ENCODE results near the gene KCNQ1. TPM values are rescaled to one million over a fixed set of nuclear protein-coding genes. Genes with fewer than 3 reads are reported as not detected.

The KCNQ1 gene
- total and polyA plus RNA-seq, 4 donors, result 15.4 to 41.7 (median 26.2) TPM

DNA sequence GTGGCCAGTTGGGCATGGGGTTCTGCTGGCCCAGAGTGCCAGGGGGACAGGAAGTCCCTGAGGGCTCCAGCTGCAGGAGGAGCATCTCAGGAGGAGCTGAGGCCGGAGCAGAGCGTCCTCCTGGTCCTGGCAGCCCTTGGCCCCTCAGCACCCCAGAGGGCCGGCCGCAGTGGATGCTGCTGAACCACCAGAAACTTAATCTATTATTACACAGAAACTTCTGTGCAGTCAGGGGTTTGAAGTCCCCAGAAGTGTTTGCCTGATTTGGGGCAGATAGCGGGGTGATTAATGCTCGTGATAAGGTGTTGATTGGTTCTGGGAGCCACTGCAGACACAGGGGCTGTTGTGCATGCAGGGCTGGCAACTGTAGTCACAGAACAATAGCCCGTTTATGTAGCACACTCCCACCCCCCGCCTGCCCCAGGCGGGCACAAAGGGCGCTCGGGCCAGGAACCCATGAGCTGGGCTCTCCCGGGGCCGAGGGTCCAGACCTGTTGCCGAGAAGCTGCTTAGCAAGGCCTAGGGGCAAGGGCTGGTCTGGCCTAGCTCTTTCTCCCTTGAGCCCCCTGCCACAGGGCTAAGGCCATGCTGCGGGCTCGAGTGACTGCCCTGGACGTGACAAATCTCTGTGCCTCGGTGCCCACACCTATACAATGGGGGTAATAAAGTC, 284.0 kb downstream of the KCNQ1 start:
- Histone ChIP-seq H3K27me3 (ENCODE audit: control insufficient read depth in 3 of 3, insufficient read depth in 3 of 3, low read length in 2 of 3) (no peaks in the 10 kb centered on the region), H3K27ac (ENCODE audit: low read depth in 1 of 2, low read length in 1 of 2) (no peak overlapping the region), H3K4me3 (no peak overlapping the region), H3K9ac (ENCODE audit: insufficient read depth in 1 of 2, low read length in 2 of 2) (no peak overlapping the region), H3K36me3 (ENCODE audit: control insufficient read depth in 4 of 4, insufficient read depth in 4 of 4, low read length in 4 of 4) (no peaks in the 10 kb centered on the region), H3K4me1 (ENCODE audit: control insufficient read depth in 5 of 5, insufficient read depth in 5 of 5, low read length in 5 of 5) (peaks cover 0 to 51% (median 7%) of the 10 kb centered on the region in 5 donors), H3K9me3 (ENCODE audit: control insufficient read depth in 4 of 4, insufficient read depth in 3 of 4, low read length in 3 of 4) (no peaks in the 10 kb centered on the region)
- peak in 2 of 3 donors; percentile 58 to 59 for DNase-seq
- 91 to 95% methylated on average over 18 of the region's 18 CpGs for WGBS, 2 donors
- ATAC-seq (ENCODE audit: insufficient read depth, low FRiP score), result no peak
- TF ChIP-seq, protein P1, sequence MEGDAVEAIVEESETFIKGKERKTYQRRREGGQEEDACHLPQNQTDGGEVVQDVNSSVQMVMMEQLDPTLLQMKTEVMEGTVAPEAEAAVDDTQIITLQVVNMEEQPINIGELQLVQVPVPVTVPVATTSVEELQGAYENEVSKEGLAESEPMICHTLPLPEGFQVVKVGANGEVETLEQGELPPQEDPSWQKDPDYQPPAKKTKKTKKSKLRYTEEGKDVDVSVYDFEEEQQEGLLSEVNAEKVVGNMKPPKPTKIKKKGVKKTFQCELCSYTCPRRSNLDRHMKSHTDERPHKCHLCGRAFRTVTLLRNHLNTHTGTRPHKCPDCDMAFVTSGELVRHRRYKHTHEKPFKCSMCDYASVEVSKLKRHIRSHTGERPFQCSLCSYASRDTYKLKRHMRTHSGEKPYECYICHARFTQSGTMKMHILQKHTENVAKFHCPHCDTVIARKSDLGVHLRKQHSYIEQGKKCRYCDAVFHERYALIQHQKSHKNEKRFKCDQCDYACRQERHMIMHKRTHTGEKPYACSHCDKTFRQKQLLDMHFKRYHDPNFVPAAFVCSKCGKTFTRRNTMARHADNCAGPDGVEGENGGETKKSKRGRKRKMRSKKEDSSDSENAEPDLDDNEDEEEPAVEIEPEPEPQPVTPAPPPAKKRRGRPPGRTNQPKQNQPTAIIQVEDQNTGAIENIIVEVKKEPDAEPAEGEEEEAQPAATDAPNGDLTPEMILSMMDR (IDR thresholded peaks at IDR 0.05; ENCODE audit: control extremely low read depth, extremely low read depth), result no peak

DNA sequence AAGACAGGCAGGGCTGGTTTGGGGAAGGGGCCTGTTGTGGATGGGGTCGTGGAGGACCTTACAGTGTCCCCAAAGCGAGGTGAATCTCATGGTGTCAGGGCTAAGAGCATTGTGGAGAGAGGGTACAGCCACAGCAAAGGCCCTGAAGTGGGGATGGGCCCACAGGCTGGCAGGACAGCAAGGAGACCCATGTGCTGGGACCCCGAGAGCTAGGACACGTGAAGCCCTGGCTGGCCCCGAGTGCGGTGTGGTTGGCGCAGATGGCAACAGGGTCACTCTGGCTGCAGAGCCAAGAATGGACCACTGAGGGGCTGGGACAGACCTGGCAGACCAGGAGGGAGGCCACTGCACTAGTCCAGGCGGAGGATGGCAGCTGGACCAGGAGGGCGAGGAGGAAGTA, 285.0 kb downstream of the KCNQ1 start:
- H3K4me3 ChIP-seq, result no peak overlapping the region
- no peak for DNase-seq
- no peaks in the 10 kb centered on the region for H3K36me3 ChIP-seq (ENCODE audit: control insufficient read depth in 4 of 4, insufficient read depth in 4 of 4, low read length in 4 of 4)
- TF ChIP-seq, protein P1 (IDR thresholded peaks at IDR 0.05; ENCODE audit: control extremely low read depth, extremely low read depth), result no peak
- H3K9me3 ChIP-seq (ENCODE audit: control insufficient read depth in 4 of 4, insufficient read depth in 3 of 4, low read length in 3 of 4), result no peaks in the 10 kb centered on the region
- H3K27me3 ChIP-seq (ENCODE audit: control insufficient read depth in 3 of 3, insufficient read depth in 3 of 3, low read length in 2 of 3), result no peaks in the 10 kb centered on the region
- H3K9ac ChIP-seq (ENCODE audit: insufficient read depth in 1 of 2, low read length in 2 of 2), result no peak overlapping the region
- no peak for ATAC-seq (ENCODE audit: insufficient read depth, low FRiP score)
- no peak overlapping the region for H3K27ac ChIP-seq (ENCODE audit: low read depth in 1 of 2, low read length in 1 of 2)
- 94 to 95% methylated on average over 9 of the region's 9 CpGs for WGBS, 2 donors
- H3K4me1 ChIP-seq (ENCODE audit: control insufficient read depth in 5 of 5, insufficient read depth in 5 of 5, low read length in 5 of 5), result peaks cover 0 to 50% (median 6%) of the 10 kb centered on the region in 5 donors

DNA sequence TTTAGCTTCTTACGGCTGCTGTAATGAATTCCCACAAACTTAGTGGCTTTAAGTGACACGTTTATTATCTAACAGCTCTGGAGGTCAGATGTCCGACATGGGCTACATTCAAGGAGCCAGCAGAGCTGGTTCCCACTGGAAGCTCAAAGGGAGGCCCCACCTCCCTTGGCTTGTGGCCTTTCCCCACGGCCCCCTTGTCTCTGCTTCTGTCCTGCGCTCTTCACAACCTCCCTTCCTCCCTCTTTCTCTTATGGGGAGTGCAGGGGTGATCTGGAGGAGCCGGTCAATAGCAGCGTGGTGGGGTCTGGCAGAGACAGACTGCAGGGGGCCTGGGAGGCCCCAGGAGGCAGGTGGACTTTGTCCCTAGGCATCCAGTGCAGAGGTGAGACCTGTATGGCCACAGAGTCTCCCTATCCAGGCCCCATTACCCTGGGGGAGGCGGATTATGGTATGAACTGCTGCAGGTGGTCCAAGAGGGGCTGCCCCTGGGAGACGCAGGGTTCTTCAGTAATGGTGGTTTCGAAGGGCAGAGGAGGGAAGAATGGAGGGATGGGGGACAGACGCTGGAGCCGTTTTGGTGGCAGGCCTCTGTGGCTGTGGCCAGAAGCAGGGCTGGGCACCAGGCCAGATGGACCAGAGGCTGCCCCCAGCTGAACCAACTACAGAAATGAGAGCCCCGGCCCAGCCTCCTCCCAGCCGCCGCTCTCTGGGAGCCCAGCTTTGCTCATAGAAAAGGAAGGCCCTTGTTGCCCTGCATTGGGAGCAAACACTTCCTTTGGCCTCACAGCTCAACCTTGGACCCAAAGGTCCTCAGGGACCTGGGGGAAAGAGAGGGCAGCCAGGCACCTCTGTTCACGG, 285.7 kb downstream of the KCNQ1 start:
- DNase-seq (peak in 2 of 3 donors; percentile 48 to 83), ATAC-seq (ENCODE audit: insufficient read depth, low FRiP score) (no peak)
- H3K27ac ChIP-seq (ENCODE audit: low read depth in 1 of 2, low read length in 1 of 2), result no peak overlapping the region
- H3K27me3 ChIP-seq (ENCODE audit: control insufficient read depth in 3 of 3, insufficient read depth in 3 of 3, low read length in 2 of 3), result no peaks in the 10 kb centered on the region
- WGBS, 2 donors, result 89 to 90% methylated on average over 16 of the region's 16 CpGs
- H3K9me3 ChIP-seq (ENCODE audit: control insufficient read depth in 4 of 4, insufficient read depth in 3 of 4, low read length in 3 of 4), result no peaks in the 10 kb centered on the region
- H3K4me3 ChIP-seq, result no peak overlapping the region
- H3K4me1 ChIP-seq (ENCODE audit: control insufficient read depth in 5 of 5, insufficient read depth in 5 of 5, low read length in 5 of 5), result peaks cover 0 to 44% (median 0%) of the 10 kb centered on the region in 5 donors
- no peak overlapping the region for H3K9ac ChIP-seq (ENCODE audit: insufficient read depth in 1 of 2, low read length in 2 of 2)
- TF ChIP-seq, protein P1 (IDR thresholded peaks at IDR 0.05; ENCODE audit: control extremely low read depth, extremely low read depth), result no peak
- H3K36me3 ChIP-seq (ENCODE audit: control insufficient read depth in 4 of 4, insufficient read depth in 4 of 4, low read length in 4 of 4), result no peaks in the 10 kb centered on the region
